ENCODE measurements around the gene CYP19A1. TPM values are rescaled to one million over a fixed set of nuclear protein-coding genes. Genes with fewer than 3 reads are reported as not detected.

The CYP19A1 gene
- total RNA-seq (2014; rRNA removed; shearing (Covaris generic)) = 2.5 and 2.8 TPM in 2 replicates

DNA sequence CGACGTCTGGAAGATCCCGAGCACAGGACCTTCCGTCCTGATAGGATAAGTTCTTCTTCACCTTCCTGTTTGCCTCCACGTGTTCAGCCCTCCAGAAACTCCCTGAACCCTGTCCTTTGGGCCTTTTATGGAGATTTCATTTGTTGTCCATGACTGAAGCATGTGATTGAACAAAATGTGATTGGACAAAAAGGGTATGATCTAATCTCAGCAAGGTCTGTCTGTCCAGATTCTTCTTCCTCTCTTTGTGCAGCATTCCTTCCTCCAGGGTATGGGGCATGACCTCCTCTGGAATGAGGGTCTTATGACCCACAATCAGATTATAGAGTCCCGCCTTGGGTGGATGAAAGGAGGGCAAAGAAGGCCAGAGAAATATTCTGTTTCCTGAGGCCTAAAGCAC lies at the start of gene CYP19A1:
Gene CYP19A1 (minus strand): TSS at position 101 of the 400 bp plus-strand sequence. CDS start 95,684 bp downstream, outside the sequence.
- DNase-seq (ENCODE audit: low read depth) = no peak

DNA sequence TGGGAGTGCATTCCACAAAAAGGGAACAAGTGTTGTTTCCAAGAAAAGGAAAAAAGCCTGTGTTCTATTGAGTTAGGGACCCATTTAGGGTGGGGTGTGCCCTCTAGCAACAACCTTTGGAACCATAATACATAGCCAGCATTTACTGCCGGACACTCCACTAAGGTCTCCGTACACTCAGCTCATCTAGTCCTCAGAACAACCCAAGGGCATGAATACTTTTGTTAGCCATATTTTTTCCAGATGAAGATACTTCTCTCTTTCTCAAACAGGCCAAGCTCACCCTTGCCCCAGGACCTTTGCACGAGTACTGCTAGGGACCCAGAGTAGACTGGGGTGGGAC lies 49.3 kb upstream of the CYP19A1 start:
- DNase-seq (ENCODE audit: low read depth) = no peak

DNA sequence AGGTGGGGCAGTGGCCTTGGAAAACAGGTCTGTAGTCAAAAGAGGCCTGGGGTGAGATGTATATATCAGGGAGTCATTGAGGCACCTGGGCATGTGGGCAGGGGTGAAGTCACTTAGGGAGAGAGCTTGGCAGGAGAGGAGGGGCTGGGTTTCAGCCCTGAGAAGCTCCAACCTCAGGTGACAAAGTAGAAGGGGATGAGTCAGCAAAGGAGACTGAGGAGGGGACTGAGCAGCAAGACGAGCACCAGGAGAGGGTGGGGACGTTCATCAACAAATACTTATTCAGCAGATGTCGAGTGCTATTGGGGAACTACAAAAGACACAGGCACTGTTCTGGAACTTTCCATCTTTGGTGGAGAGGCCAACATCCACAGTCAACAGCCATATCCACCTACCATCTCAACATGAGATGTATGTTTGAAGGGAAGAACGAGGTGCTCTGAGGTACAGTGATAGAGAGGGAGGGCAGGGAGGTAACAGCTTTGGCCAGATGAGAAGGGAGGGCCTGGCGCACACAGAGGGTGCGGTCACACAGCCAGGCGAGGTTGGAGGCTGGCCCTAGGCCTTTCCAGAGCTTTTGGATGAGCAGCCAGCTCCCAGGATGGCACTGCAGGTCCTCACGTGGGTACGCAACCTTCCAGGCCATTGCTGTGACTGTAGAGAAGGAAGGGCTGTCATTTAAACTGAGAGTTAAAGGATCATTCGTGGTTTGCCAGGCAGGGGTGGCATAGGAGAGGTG lies 48.7 kb upstream of the CYP19A1 start:
- DNase-seq (ENCODE audit: low read depth) = no peak

DNA sequence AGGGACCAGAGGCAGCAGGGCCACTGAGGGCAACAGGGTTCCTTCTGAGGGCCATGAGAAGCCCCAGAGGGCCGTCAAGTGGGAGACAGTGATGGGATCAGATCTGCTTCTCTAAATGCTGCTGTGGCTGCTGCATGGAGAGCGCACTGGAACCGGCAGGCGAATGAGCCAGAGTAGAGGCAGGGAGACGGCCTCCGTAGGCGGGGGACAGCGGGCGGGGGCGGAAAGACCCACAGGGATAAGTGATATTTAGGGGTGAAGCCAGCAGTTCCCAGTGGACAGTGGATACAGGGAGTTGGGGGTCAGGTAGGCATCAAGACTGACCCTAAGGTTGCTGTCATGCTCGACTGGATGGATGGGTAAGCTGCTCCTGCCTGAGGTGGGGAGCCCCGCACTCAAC lies 48.1 kb upstream of the CYP19A1 start:
- DNase-seq (ENCODE audit: low read depth) = no peak

DNA sequence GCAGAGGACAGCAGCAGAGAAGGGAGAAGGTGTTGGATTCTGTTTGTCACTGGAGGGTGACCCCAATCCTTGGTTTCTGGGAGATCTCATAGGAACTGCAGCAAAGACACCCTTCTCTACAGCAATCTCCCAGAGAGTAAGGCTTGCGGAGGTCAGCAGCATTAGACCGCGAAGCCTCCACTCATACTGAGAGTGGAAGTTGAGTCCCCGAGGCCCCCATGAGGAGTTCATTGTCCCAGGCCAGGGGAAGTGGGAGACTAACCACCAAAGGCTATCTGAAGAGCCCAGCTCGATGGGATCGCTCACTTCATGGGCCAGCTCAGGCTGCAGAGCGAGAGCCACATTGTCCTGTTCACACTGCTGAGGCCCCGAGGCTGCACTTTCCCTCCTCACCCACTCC lies 47.6 kb upstream of the CYP19A1 start:
- DNase-seq (ENCODE audit: low read depth) = no peak

DNA sequence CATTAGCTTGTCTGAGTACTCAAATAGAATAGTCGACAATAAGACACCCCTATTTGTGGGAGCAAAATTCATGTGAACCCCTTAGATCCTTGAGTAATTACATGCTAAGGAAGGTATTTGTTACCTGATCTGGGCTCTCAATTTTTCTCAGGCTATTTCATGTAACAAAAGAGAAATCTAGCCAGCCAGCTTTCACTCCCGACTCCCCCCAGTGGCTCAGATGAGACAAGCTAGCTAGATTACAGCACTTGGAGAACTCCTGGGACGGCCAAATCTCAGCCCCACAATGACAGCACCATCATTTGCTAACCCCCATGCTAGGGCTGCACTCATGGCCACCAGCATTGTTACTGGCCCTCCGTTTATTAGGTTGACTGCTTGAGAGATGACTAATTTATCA lies 44.4 kb upstream of the CYP19A1 start:
- DNase-seq (ENCODE audit: low read depth) = peak; percentile 55

DNA sequence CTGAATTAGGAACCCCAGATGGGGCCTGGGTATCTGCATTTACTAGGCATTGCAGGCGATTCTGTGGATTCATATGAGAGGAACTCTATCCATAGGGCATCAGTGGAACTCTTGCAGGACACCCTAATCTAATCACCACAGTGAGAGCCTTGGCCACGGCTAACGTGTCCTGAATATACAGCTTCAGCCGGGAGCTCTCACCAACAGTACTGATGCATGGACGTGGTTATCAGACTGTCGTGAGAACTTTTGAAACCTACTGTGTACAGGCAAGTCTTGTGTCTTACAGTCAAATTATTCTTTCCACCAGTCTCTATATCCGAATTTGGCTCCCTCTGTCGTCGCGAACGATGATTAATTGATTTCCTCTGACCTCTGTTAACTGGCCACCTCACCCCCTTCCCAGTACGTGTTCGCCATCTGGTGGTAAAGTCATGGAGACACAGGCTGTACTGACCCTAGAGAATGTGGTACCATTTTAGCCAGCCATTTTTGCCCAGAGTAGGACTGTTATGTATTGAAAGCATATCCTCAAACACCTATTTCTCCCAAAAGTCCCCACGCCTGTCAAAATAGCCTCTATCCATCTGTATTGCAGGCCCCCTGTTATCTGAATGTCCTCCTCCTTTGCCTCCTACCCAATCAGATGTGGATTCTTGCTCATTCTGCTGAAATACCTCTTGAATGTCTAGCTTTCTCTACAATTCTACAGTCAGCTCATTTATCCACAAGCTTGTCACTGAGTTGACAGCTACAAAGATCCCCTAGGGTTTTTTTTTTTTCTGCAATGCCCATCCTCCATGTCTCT lies 42.8 kb upstream of the CYP19A1 start:
- peak; percentile 82 for DNase-seq (ENCODE audit: low read depth)

DNA sequence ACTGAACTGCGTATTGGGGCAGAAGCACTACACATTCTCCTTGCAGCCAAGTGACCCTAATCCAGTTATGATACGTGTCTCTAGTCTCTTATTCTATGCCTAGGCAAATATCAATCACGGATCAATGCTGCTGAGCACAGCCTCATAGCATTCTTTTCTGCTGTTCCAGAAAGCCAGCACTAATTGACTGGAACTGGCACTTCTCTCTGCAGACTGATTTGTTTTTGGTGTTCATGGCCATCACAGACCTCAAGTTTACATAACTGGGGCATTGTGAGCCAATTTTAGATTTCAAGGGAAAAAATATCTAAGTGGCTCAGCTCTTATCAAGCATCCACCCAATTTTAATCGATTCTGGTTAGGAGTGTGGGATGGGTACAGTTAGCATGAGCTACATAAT lies 41.0 kb upstream of the CYP19A1 start:
- no peak for DNase-seq (ENCODE audit: low read depth)

DNA sequence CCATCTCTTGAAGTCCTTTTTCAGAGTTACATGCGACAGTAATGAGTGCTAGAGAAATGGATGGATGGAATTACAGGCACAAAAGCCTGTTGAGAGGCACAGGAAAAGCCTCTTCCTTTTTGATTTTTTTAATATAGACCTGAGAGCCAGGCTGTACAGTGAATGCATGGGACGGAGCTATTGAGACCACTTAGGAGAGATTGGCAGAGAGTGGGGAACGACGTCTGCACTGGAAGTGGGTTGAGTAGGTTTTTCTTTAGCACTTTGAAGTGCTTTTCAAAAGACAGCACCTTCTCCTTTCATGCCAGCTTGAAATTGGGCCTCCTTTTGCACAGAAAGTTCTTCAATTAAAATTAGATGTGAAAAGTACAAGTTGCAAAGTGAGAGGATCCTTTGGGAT lies 40.0 kb upstream of the CYP19A1 start:
- no peak for DNase-seq (ENCODE audit: low read depth)

DNA sequence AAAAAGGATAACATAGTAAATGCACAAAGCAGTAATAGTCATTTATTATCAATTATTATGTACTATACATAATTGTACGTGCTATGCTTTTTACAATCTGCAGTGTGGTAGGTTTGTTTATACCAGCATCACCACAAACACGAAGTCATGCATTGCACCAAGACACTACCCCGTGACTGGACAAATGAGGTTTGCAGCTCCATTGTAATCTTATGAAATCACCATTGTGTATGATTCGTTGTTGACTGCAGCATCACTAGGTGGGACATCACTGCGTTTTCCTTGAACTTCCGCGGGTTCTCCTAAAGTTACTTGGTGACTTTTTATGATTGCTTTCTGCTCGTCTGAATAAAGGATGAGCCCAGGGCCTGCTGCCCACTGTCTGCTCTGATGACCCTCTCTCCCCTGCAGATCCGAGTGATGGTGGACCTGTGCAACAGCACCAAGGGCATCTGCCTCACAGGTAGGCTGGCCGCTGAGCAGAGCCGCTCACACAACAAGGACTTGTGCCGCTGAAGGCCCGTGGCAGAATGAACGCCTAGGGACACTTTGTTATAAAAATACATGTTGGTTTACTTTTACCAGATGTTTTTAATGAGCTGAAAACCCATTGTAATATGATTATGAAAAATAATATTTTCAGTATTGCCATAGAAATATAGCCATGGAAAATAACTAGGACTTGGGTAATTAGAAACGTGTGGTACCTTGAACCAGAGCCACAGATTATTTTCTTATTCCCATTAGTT lies 38.8 kb upstream of the CYP19A1 start:
- DNase-seq (ENCODE audit: low read depth) = peak; percentile 38

DNA sequence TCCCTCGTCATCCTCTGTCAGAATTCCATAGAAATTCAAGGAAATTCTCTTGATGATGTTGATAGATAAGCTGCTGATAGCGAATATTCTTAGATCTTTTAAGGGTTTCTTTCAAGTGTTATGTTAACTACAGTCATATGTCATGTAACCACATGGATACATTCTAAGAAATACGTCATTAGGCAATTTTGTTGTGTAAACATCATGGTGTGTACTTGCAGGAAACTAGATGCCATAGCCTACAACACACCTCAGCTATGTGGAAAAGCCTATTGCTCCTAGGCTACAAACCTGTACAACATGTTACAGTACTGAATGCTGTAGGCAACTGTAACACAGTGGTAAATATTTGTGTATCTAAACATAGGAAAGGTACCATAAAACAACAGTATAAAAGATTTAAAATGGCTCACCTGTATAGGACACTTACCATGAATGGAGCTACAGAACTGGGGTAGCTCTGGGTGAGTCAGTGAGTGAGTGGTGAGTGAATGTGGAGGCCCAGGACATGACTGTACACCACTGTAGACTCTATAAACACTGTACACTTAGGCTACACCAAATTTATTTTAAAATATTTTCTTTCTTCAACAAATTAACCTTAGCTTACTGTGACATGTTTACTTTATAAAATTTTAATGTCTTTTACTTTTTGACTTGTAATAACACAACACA lies 37.7 kb upstream of the CYP19A1 start:
- DNase-seq (ENCODE audit: low read depth) = peak; percentile 74

DNA sequence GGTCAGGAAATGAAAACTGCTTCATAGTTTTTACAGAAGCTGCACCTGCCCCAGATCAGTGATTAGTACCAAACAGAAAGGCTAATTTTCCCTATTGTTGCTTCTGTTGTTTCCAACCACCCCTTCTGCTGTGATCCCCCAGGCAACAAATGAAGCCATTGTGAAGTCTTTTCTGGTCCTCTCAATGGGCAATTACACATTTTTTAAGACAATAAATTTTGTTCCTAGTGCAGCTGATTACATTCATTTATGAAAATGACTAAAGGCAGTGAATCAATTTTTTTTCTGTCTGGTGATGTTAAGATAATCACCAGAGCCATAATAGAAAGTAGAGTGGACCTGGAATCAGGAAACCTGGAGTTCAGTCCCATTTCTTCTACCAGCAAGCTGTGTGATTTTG lies 35.7 kb upstream of the CYP19A1 start:
- DNase-seq (ENCODE audit: low read depth) = no peak

DNA sequence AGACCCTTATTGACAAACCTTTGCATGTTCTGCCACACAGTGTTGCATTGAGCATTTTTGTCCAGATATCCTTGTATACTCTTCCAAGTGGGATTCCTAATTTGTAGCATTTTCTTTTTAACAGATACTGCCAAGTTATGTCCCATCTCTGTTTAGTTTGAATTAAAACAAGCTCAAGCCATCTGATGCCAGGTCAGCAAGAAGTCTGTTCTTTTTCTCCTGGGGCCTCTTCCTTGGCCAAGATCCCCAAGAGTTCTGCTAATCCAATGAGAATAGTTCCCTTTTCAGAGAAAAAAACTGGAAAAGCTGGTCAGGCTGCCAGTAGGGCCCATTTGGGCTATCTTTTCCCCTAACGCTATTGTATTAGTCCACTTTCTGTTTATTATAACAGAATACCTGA lies 32.9 kb upstream of the CYP19A1 start:
- DNase-seq (ENCODE audit: low read depth) = no peak

DNA sequence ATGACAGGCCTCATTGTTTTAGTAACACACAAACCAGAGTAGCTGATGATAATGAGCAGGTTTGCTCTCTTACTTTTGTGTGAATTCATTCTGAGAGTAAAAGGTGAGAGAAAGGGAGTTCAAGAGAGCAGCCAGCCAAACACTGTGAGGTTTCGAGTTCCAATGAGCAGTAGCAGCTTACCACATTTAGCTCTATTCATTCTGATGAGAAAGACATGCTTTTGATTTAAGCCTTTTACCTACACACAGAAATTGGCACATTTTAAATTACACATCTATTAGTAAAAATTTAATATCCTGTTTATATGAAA lies 31.0 kb upstream of the CYP19A1 start:
- no peak for DNase-seq (ENCODE audit: low read depth)

DNA sequence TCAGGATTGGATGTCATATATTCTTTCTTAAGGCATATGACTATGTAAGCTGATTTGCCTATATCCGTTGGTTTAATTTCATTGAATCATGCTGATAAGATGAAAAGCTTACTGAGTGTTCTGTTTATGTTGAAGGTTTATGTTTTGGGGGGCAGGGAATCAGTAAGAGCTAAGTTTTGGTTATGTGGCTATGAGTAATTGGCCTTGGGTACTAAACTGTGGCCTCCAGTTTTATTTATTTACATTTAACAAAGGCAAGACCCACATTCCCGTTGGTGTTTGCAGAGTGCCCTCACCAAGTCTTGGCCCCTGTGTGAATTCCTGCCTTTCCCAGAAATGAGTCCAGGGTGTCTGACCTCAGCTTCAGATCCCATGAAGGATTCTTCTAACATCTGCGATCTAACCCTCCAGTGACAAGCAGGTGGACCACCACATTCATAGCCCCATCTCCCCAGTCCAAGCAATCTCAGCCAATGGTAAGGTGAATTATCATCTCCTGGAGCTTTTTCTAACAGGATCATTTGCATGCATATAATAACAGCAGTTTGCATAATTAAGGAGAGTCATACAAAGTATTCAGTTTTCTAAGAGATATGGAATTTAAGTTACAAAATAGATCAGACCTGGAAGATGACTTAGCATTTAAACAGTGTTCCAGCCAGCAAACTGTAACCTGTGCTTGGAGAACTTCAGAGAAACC lies 30.5 kb upstream of the CYP19A1 start:
- DNase-seq (ENCODE audit: low read depth) = peak; percentile 88

DNA sequence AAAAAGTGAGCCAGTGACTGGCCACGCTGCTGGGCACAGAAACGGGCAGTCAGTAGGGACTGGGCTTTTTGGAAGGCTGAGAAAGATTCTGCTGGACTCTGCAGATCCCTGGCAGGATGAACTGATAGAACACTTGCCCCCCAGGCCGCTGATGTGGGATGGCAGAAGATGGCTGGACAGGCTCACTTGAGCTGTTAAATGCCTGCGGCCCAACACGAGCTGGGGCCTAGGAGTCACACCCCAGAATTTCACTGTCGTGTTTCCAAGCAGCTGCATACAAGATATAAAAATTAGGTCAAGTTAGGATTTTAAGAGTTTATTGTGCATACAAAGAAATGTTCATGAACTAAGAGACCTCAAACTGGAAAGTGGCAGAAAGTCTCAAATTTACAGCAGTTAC lies 29.9 kb upstream of the CYP19A1 start:
- no peak for DNase-seq (ENCODE audit: low read depth)

DNA sequence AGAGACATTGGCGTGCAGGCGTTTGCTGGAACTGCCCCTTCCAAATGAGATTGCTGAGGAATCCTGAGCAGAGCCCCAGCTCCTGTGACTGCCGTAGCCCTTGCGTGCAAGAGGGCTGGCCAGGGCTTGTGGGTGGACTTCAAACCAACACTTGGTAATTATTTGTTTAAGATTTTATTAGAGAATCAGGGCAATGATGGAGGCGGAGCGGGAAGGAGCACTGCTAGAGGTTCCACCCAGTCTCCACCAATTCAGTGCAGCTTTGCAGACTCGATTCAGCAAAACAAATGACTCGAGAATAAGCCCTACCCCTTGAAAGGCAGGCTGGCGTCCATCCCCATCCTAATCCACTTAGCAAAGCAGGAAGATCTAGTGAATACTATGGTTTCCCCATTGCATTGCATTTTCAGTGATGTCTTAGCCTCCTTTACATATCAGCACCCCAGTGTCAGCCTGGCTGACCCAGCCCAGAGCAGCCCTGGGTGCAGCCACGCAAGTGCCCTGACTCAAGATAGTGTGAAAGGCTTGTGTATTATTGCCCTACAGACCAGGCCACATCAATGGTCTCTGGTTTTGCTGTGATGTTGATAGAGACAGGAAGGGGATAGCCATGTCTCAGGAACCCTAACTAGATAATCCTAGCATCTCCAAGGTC lies 29.1 kb upstream of the CYP19A1 start:
- DNase-seq (ENCODE audit: low read depth) = peak; percentile 57

DNA sequence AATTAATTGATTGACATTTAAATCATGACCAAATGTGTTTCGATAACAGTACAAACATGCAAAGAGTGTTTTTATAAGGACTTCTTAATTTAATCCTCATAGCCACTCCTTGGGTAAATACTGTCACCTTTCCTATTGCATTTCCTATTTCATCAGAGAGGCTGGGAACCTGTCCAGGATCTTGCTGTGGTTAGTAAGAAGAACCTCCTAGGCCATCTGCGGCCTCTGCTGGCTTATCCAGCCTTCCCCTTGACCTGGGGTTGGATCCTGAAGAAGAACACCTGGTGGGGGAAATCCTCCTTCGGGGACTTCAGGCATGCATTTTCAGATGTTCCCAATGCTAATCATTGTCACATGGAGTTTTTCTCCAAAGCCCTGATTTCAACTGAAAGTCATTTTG lies 28.5 kb upstream of the CYP19A1 start:
- DNase-seq (ENCODE audit: low read depth) = peak; percentile 66

DNA sequence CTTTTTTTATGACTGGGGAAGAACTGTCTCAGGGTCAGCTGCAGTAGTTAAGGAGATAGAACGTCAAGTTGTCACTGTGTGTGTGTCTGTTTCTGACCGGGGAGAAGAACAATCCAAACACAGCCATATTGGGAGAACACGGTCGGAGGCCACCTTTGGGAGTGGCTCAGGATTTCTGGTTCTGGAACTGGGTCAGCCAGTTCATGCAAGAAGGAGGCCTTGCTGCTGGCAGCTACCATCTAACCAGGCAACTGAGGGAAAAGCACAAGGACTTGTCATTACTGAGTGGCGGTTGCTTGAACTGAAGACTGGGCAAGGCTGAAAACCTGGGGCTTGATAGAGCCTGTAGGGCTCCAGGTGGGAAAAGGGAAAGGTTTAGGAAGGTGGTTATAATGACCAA lies 27.7 kb upstream of the CYP19A1 start:
- no peak for DNase-seq (ENCODE audit: low read depth)

DNA sequence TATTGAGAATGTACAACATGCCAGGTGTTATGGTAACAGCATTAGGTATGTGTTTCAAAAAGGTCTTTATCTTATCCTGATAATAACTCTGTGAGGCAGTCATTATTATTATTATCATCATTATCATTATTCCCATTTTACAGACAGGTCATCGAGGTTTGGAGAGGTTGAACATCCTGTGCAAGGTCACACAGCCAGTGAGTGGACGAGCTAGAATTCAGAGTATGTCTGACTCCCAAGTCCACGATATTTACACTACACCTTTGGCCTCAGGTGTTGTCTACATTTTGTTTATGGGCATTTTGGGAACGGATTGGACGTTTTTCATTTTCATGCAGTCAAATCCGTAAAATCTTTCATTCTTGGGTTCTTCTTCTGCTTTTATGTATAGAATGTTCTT lies 27.0 kb upstream of the CYP19A1 start:
- DNase-seq (ENCODE audit: low read depth) = no peak

DNA sequence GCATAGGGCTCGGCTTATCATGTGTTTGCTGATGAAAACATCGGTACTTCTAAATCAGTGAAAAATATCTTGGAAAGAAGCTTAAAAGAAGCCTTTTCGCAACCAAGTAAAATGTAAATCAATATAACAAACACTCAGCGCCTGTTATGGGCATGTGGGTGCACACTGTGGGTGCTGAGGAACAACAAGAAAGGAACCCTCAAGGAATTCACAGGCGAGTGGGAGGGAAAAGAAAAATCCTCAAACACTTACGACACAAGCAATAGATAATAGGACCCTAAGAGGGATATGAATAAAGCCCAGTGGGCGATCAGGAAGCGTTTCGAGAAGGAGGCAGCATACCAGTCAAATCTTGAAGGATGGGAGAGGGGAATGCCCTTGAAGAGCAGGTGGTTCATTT lies 25.0 kb upstream of the CYP19A1 start:
- no peak for DNase-seq (ENCODE audit: low read depth)
